HCT116 (cell line): ENCODE data around the gene EID1.

Source experiments
- EZH2 ChIP-seq: fragments of 200-600 bp; sonication (generic); IDR thresholded peaks from 2 replicates; pipeline ENCODE4 v1.6.1; 2017; ENCODE audit warnings: antibody characterized with exemption, mixed run types
- POLR2A ChIP-seq: IDR thresholded peaks from 2 replicates; pipeline ENCODE4 v1.7.0; 2011; ENCODE audit warnings: borderline replicate concordance; ENCODE audit not compliant: insufficient read depth, insufficient read length; ENCODE audit errors: extremely low read depth
- TF ChIP-seq, protein P1 (sequence below), 3 experiments: fragments of 200-600 bp in 1 of 3; sonication (generic) in 1 of 3; IDR thresholded peaks in 2 of 3; conservative IDR thresholded peaks in 1 of 3; 2 replicates each; pipeline ENCODE4 v1.5.1; 2012 to 2017; ENCODE audit warnings: low read depth in 2 of 3, low read length in 2 of 3, antibody characterized with exemption in 1 of 3, borderline replicate concordance in 1 of 3, control low read depth in 1 of 3, mild to moderate bottlenecking in 1 of 3, mixed read lengths in 1 of 3, mixed run types in 1 of 3, moderate library complexity in 1 of 3; ENCODE audit not compliant: insufficient read depth in 1 of 3

DNA sequence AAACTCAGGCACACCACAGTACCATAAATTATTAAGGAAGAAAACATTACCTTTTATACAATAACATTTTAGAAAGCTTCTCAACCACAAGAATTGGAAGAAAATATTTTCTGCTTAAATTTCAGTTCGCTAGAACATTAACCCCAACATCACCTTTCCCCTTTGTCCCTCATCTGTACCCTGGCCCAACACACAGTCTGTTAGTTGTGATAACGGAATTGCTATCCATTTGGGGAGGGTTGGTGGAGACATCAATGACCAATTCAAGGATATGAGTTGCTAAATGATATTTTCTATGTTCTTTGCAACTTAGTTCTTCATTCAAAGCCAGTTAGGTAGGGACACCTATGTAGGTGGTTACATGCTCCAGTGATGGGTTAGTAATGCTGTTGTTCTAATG is 5.8 kb downstream of the EID1 start:
- TF ChIP-seq, protein P1, sequence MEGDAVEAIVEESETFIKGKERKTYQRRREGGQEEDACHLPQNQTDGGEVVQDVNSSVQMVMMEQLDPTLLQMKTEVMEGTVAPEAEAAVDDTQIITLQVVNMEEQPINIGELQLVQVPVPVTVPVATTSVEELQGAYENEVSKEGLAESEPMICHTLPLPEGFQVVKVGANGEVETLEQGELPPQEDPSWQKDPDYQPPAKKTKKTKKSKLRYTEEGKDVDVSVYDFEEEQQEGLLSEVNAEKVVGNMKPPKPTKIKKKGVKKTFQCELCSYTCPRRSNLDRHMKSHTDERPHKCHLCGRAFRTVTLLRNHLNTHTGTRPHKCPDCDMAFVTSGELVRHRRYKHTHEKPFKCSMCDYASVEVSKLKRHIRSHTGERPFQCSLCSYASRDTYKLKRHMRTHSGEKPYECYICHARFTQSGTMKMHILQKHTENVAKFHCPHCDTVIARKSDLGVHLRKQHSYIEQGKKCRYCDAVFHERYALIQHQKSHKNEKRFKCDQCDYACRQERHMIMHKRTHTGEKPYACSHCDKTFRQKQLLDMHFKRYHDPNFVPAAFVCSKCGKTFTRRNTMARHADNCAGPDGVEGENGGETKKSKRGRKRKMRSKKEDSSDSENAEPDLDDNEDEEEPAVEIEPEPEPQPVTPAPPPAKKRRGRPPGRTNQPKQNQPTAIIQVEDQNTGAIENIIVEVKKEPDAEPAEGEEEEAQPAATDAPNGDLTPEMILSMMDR (IDR thresholded peaks at IDR 0.05 in 2 of 3, conservative IDR thresholded peaks at IDR 0.05 in 1 of 3; ENCODE audit: borderline replicate concordance in 1 of 3, insufficient read depth in 1 of 3, low read depth in 2 of 3, low read length in 2 of 3): no peak
- no peak for TF ChIP-seq EZH2
- TF ChIP-seq POLR2A: no peak
